ENCODE data around the gene C10orf90. TPM values are rescaled to one million over a fixed set of nuclear protein-coding genes. Genes with fewer than 3 reads are reported as not detected.

C10orf90 gene
- total RNA-seq, 1 donor, result 0.72 TPM

- H3K4me2 ChIP-seq (ENCODE audit: insufficient read depth, low read length), result no peak overlapping the region
- DNase-seq (ENCODE audit: insufficient read length, low spot score, missing footprints), result no peak
Measured at GRCh38 chr10:126665207-126665606, 5.3 kb downstream of the C10orf90 start.

DNA sequence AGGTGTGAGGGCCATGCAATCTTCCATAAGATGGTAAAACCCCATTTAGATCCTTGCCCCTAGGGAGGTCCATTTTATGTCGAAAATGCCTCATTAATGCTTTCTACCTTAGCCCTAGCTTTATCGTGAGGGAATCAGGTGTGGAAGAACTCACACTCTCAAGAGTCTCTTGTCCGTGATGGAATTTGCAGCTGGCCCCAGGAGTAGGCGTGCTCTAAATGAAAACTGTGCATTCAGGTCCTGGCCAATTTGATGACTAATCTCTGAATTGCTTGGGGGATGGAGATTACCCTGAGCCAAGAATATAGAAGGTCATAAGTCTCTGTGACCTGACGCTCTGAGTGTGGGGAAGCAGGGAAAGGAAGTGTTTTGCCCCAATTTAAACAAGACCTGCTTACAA, 6.6 kb downstream of the C10orf90 start:
- no peak for TF ChIP-seq CTCF (IDR thresholded peaks at IDR 0.05; ENCODE audit: extremely low read depth, low read depth, low read length)
- peak; percentile 89 for DNase-seq (ENCODE audit: insufficient read length, low spot score, missing footprints)
- Histone ChIP-seq H2AFZ (ENCODE audit: low read length) (no peak overlapping the region), H3K36me3 (ENCODE audit: insufficient read depth, low read length) (no peaks in the 10 kb centered on the region), H3K9me3 (ENCODE audit: low read depth, low read length) (no peaks in the 10 kb centered on the region), H3K27ac (ENCODE audit: low read depth, low read length) (peak overlapping the region; percentile 52), H3K4me2 (ENCODE audit: insufficient read depth, low read length) (peak overlapping the region; percentile 46), H3K27me3 (ENCODE audit: insufficient read depth, low read length) (no peaks in the 10 kb centered on the region), H3K79me2 (ENCODE audit: insufficient read depth, low read length) (no peaks in the 10 kb centered on the region), H3K4me1 (ENCODE audit: insufficient read depth, low read length) (peaks cover 23% of the 10 kb centered on the region), H4K20me1 (ENCODE audit: insufficient read depth, low read length) (no peaks in the 10 kb centered on the region), H3K4me3 (ENCODE audit: insufficient read depth, low read length) (no peak overlapping the region)

More at GRCh38 chr10:126665207-126665606, 5.3 kb downstream of the C10orf90 start:
- Histone ChIP-seq H3K9me3 (ENCODE audit: low read depth, low read length) (no peaks in the 10 kb centered on the region), H3K4me3 (ENCODE audit: insufficient read depth, low read length) (no peak overlapping the region), H2AFZ (ENCODE audit: low read length) (no peak overlapping the region), H3K79me2 (ENCODE audit: insufficient read depth, low read length) (no peaks in the 10 kb centered on the region), H3K27me3 (ENCODE audit: insufficient read depth, low read length) (peaks cover 4% of the 10 kb centered on the region), H3K27ac (ENCODE audit: low read depth, low read length) (no peak overlapping the region), H3K36me3 (ENCODE audit: insufficient read depth, low read length) (no peaks in the 10 kb centered on the region), H3K4me1 (ENCODE audit: insufficient read depth, low read length) (peaks cover 23% of the 10 kb centered on the region), H4K20me1 (ENCODE audit: insufficient read depth, low read length) (no peaks in the 10 kb centered on the region)
- no peak for TF ChIP-seq CTCF (IDR thresholded peaks at IDR 0.05; ENCODE audit: extremely low read depth, low read depth, low read length)

- no peaks in the 10 kb centered on the region for H3K9me3 ChIP-seq (ENCODE audit: low read depth, low read length)
- no peaks in the 10 kb centered on the region for H4K20me1 ChIP-seq (ENCODE audit: insufficient read depth, low read length)
- no peak for DNase-seq (ENCODE audit: insufficient read length, low spot score, missing footprints)
- H3K4me2 ChIP-seq (ENCODE audit: insufficient read depth, low read length), result no peak overlapping the region
- H2AFZ ChIP-seq (ENCODE audit: low read length), result no peak overlapping the region
- H3K79me2 ChIP-seq (ENCODE audit: insufficient read depth, low read length), result no peaks in the 10 kb centered on the region
- no peak for TF ChIP-seq CTCF (IDR thresholded peaks at IDR 0.05; ENCODE audit: extremely low read depth, low read depth, low read length)
- H3K4me3 ChIP-seq (ENCODE audit: insufficient read depth, low read length), result no peak overlapping the region
- H3K27me3 ChIP-seq (ENCODE audit: insufficient read depth, low read length), result no peaks in the 10 kb centered on the region
- H3K36me3 ChIP-seq (ENCODE audit: insufficient read depth, low read length), result no peaks in the 10 kb centered on the region
- peaks cover 23% of the 10 kb centered on the region for H3K4me1 ChIP-seq (ENCODE audit: insufficient read depth, low read length)
- peak overlapping the region; percentile 55 for H3K27ac ChIP-seq (ENCODE audit: low read depth, low read length)
Measured at GRCh38 chr10:126663328-126663727, 7.2 kb downstream of the C10orf90 start.

- Histone ChIP-seq H3K27ac (ENCODE audit: low read depth, low read length) (peak overlapping the region; percentile 55), H2AFZ (ENCODE audit: low read length) (no peak overlapping the region)
Measured at GRCh38 chr10:126661841-126662515, 8.5 kb downstream of the C10orf90 start.

More at GRCh38 chr10:126661841-126662515, 8.5 kb downstream of the C10orf90 start:
- Histone ChIP-seq H3K4me3 (ENCODE audit: insufficient read depth, low read length) (no peak overlapping the region), H3K36me3 (ENCODE audit: insufficient read depth, low read length) (no peaks in the 10 kb centered on the region), H4K20me1 (ENCODE audit: insufficient read depth, low read length) (no peaks in the 10 kb centered on the region), H3K27me3 (ENCODE audit: insufficient read depth, low read length) (peaks cover 3% of the 10 kb centered on the region), H3K79me2 (ENCODE audit: insufficient read depth, low read length) (no peaks in the 10 kb centered on the region), H3K9me3 (ENCODE audit: low read depth, low read length) (no peaks in the 10 kb centered on the region), H3K4me2 (ENCODE audit: insufficient read depth, low read length) (no peak overlapping the region), H3K4me1 (ENCODE audit: insufficient read depth, low read length) (peaks cover 23% of the 10 kb centered on the region)
- no peak for TF ChIP-seq CTCF (IDR thresholded peaks at IDR 0.05; ENCODE audit: extremely low read depth, low read depth, low read length)
- DNase-seq (ENCODE audit: insufficient read length, low spot score, missing footprints), result peak; percentile 55
